HepG2 (cell line): Measurements from ENCODE around the gene DHX8. TPM values are rescaled to one million over a fixed set of nuclear protein-coding genes. Genes with fewer than 3 reads are reported as not detected.

Experiments
- ATAC-seq: fragments of 200-7000 bp; cut with Tn5 transposase; 3 replicates; pipeline ENCODE4 v1.9.1; 2020; ENCODE audit warnings: mild to moderate bottlenecking, moderate library complexity
- BruUV-seq: library from RNA; stranded (reverse); fragments of 400-500 nt; replicated peaks from 2 replicates; lab custom pipeline; 2021; lab: Mats Ljungman, UMichigan
- CTCF ChIA-PET: fragments of 300-600 bp; formaldehyde crosslinking; extraction: SDS; loops from one replicate; lab custom pipeline; 2021; ENCODE audit warnings: low total read pairs, inconsistent platforms, low intra/inter-chr PET ratio; lab: Yijun Ruan, JAX
- POLR2A ChIA-PET: fragments of 350-600 bp; sonication (Branson Sonifier 250); formaldehyde crosslinking; loops from one replicate; lab custom pipeline; 2020; ENCODE audit warnings: antibody characterized with exemption, inconsistent platforms; lab: Yijun Ruan, JAX
- DNase-seq: peaks from one replicate; pipeline ENCODE4 v3.0.0-alpha.2; 2015; ENCODE audit warnings: low spot score
- FAIRE-seq: peaks from 3 replicates; lab custom pipeline; 2011; peaks lifted over from hg19 to GRCh38; lab: Jason Lieb, UNC
- H2AFZ ChIP-seq: one replicate; pipeline ENCODE4 v1.6.1; 2011; ENCODE audit warnings: low read length, inconsistent platforms
- H3K27ac ChIP-seq: fragments of 300-600 bp; 3 replicates; pipeline ENCODE4 v1.8.0; 2011; ENCODE audit warnings: mixed run types, mild to moderate bottlenecking, mixed read lengths, low read length, inconsistent platforms; ENCODE audit not compliant: insufficient read depth; ENCODE audit errors: extremely low read length
- H3K27me3 ChIP-seq, 2 experiments: fragments of 200-600 bp in 1 of 2; 2 replicates in 1 of 2; 3 replicates in 1 of 2; pipeline versions ENCODE4 v1.6.0 to v1.8.0; 2011; ENCODE audit warnings: low read length in 2 of 2, mild to moderate bottlenecking in 2 of 2, moderate library complexity in 2 of 2, inconsistent platforms in 1 of 2; ENCODE audit not compliant: insufficient read depth in 2 of 2, control insufficient read depth in 1 of 2
- H3K36me3 ChIP-seq, 2 experiments: fragments of 200-600 bp in 1 of 2; replicated peaks in 1 of 2; 2 replicates in 1 of 2; 3 replicates in 1 of 2; pipeline versions ENCODE4 v1.5.1 to v1.8.0; 2011; ENCODE audit warnings: low read length in 2 of 2, inconsistent platforms in 1 of 2; ENCODE audit not compliant: insufficient read depth in 2 of 2, control insufficient read depth in 1 of 2
- H3K4me1 ChIP-seq: 2 replicates; pipeline ENCODE4 v1.5.1; 2012; ENCODE audit warnings: low read length, inconsistent platforms; ENCODE audit not compliant: insufficient read depth
- H3K4me2 ChIP-seq: 2 replicates; pipeline ENCODE4 v1.6.0; 2011; ENCODE audit warnings: low read depth, low read length, inconsistent platforms
- H3K4me3 ChIP-seq, 3 experiments: fragments of 200-600 bp in 1 of 3; sonication (generic), shearing (Covaris generic) in 1 of 3; replicated peaks in 1 of 3; 2 replicates each; pipeline ENCODE4 v1.5.1; 2011 to 2016; ENCODE audit warnings: low read length in 3 of 3, inconsistent platforms in 2 of 3, low read depth in 2 of 3, mild to moderate bottlenecking in 2 of 3, control low read depth in 1 of 3, mixed read lengths in 1 of 3; ENCODE audit not compliant: insufficient read depth in 1 of 3
- H3K79me2 ChIP-seq: one replicate; pipeline ENCODE4 v1.6.1; 2011; ENCODE audit warnings: low read length, inconsistent platforms; ENCODE audit not compliant: insufficient read depth
- H3K9ac ChIP-seq: 2 replicates; pipeline ENCODE4 v1.6.0; 2011; ENCODE audit warnings: mild to moderate bottlenecking, low read depth, low read length, inconsistent platforms; ENCODE audit not compliant: insufficient read depth
- H3K9me3 ChIP-seq: 2 replicates; pipeline ENCODE4 v1.5.1; 2012; ENCODE audit warnings: mild to moderate bottlenecking, low read length
- H4K20me1 ChIP-seq: 2 replicates; pipeline ENCODE4 v1.6.0; 2011; ENCODE audit warnings: inconsistent platforms, mild to moderate bottlenecking, low read length, moderate library complexity; ENCODE audit not compliant: insufficient read depth
- CEBPB ChIP-seq: IDR thresholded peaks from 2 replicates; pipeline ENCODE4 v1.6.1; 2011; ENCODE audit warnings: low read depth, low read length, improper control_type of control experiment, borderline replicate concordance
- FOXP1 ChIP-seq, 2 experiments: fragments of 450-650 bp in 1 of 2; IDR thresholded peaks; 2 replicates each; pipeline ENCODE4 v1.6.1; 2017 to 2018; ENCODE audit warnings: antibody characterized with exemption in 1 of 2
- HNF4G ChIP-seq, 2 experiments: sonication (generic) in 1 of 2; formaldehyde crosslinking in 1 of 2; IDR thresholded peaks; 2 replicates each; pipeline versions ENCODE4 v1.4.0 to v1.6.1; 2011 to 2020; ENCODE audit warnings: borderline replicate concordance in 2 of 2, low read depth in 2 of 2, mild to moderate bottlenecking in 2 of 2, low read length in 1 of 2, missing genetic modification reagents in 1 of 2, moderate library complexity in 1 of 2
- MED8 ChIP-seq: sonication (generic); formaldehyde crosslinking; IDR thresholded peaks from 2 replicates; pipeline ENCODE4 v1.8.1; 2023; ENCODE audit warnings: mild to moderate bottlenecking, missing genetic modification reagents; ENCODE audit not compliant: insufficient replicate concordance
- NFKBIZ ChIP-seq: IDR thresholded peaks from 2 replicates; pipeline ENCODE4 v1.6.1; 2018; ENCODE audit warnings: missing genetic modification reagents, missing compliant biosample characterization
- PRMT3 ChIP-seq: sonication (generic); formaldehyde crosslinking; IDR thresholded peaks from 2 replicates; pipeline ENCODE4 v1.8.1; 2022; ENCODE audit warnings: low read depth, mild to moderate bottlenecking, moderate library complexity, missing genetic modification reagents, borderline replicate concordance
- ZFP62 ChIP-seq: sonication (generic); formaldehyde crosslinking; IDR thresholded peaks from 2 replicates; pipeline ENCODE4 v1.4.0; 2020; ENCODE audit warnings: missing genetic modification reagents
- ZNF24 ChIP-seq: fragments of 450-650 bp; IDR thresholded peaks from 2 replicates; pipeline ENCODE4 v1.6.1; 2017; ENCODE audit warnings: antibody characterized with exemption, mild to moderate bottlenecking
- ZNF33A ChIP-seq: sonication (generic); formaldehyde crosslinking; IDR thresholded peaks from 2 replicates; pipeline ENCODE4 v1.5.1; 2020; ENCODE audit warnings: missing genetic modification reagents, mild to moderate bottlenecking, moderate library complexity, borderline replicate concordance
- ZNF547 ChIP-seq: sonication (generic); formaldehyde crosslinking; IDR thresholded peaks from 2 replicates; pipeline ENCODE4 v1.5.1; 2020; ENCODE audit warnings: mild to moderate bottlenecking, missing genetic modification reagents
- ZNF550 ChIP-seq: sonication (generic); formaldehyde crosslinking; IDR thresholded peaks from 2 replicates; pipeline ENCODE4 v1.4.0; 2020; ENCODE audit warnings: mild to moderate bottlenecking, missing genetic modification reagents, borderline replicate concordance
- ZNF891 ChIP-seq: sonication (generic); formaldehyde crosslinking; IDR thresholded peaks from 2 replicates; pipeline ENCODE4 v1.5.0; 2020; ENCODE audit warnings: mild to moderate bottlenecking, missing genetic modification reagents
- ZSCAN22 ChIP-seq: sonication (generic); formaldehyde crosslinking; IDR thresholded peaks from 2 replicates; pipeline ENCODE4 v1.4.0; 2020; ENCODE audit warnings: mild to moderate bottlenecking, missing genetic modification reagents
- WGBS: methylation state at CpG from one replicate; pipeline ENCODE4 v1.1.6; 2017; ENCODE audit warnings: low lambda C conversion rate; 5-methylcytosine and 5-hydroxymethylcytosine counted together
- in situ Hi-C: cut with HindIII; loops from 2 replicates; pipeline ENCODE4 v1.10.0; 2017; ENCODE audit warnings: low pct_unique_long_range_greater_than_20kb; ENCODE audit not compliant: extremely low pct_ligation_motif_present
- intact Hi-C: fragments of 100-400 bp; cut with micrococcal nuclease; formaldehyde crosslinking; loops from one replicate; pipeline ENCODE4 v1.10.0; 2022; ENCODE audit not compliant: unreplicated experiment
- polyA plus RNA-seq, 8 experiments: library from polyadenylated mRNA; depleted of rRNA in 3 of 8; stranded (reverse) in 7 of 8; unstranded in 1 of 8; fragments of >200 nt; fragmentation: Illumina TruSeq in 4 of 8; extraction: Trizol in 4 of 8; gene quantifications; 2 replicates each; pipeline versions ENCODE4 v1.2.1 to v1.2.3, GENCODE V29; 2011 to 2016; ENCODE audit warnings: low read depth in 4 of 8, missing spikeins in 1 of 8, mixed read lengths in 1 of 8; ENCODE audit not compliant: insufficient read depth in 1 of 8
- total RNA-seq, 5 experiments: library from RNA; depleted of rRNA; stranded (reverse); fragments of >200 nt; fragmentation: Illumina TruSeq; extraction: Trizol; gene quantifications; 2 replicates each; pipeline ENCODE4 v1.2.3, GENCODE V29; 2016; ENCODE audit warnings: low read depth in 1 of 5
- TF ChIP-seq, protein P1 (sequence below): sonication (generic); formaldehyde crosslinking; IDR thresholded peaks from 2 replicates; pipeline ENCODE4 v1.4.0; 2020; ENCODE audit warnings: mild to moderate bottlenecking, low read depth, missing genetic modification reagents

The DHX8 gene
- total and polyA plus RNA-seq, 2 of the 13 experiments (the other 11 are each of a cell fraction or from before 2014, with no cell fraction given): 24.8 to 48.9 TPM

DNA sequence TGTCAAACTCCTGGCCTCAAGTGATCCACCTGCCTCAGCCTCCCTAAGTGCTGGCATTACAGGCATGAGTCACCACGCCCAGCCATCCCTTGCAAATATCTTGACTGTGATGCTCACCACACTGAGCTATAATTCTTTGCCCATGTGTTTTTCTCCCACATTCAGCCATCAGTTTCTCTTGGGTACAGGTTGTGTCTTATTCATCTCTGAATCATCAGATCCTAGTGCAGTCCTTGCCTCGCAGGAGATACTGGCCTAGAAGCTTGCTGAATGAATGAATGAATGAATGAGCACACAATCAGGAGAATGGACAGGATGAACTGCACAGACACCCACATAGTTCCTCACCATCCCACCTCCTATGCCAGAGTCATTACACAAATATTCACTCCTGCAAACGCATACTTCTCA is 86.7 kb downstream of the DHX8 start:
- 82% methylated on average over 3 of the region's 3 CpGs for WGBS
- Histone ChIP-seq H3K4me3 (no peak overlapping the region), H3K36me3 (no peaks in the 10 kb centered on the region)
- TF ChIP-seq ZNF24 (peak; percentile 79), ZNF891 (CRISPR knock-in tag) (no peak)
- TF ChIP-seq, all 625 proteins: peak for 1
- no peak overlapping the region for H3K27ac ChIP-seq
- no peak overlapping the region for H3K9ac ChIP-seq
- no TSS peak for BruUV-seq
- H3K4me2 ChIP-seq: no peak overlapping the region
- no peaks in the 10 kb centered on the region for H4K20me1 ChIP-seq
- peaks cover 60% of the 10 kb centered on the region for H3K4me1 ChIP-seq
- DNase-seq (no peak), FAIRE-seq (no peak), ATAC-seq (no peak)
- POLR2A ChIA-PET: interaction anchor here (0.6 to 1.8 kb wide), 6 partner anchors 11 to 44 kb away, joined by 3 to 7 read pairs (median 5); partner anchors contain the start of gene ETV4
- intact Hi-C loops (no loop called here), in situ Hi-C loops (loop anchor here (5.0 kb wide), 1 partner anchor 43 kb away; no protein-coding TSS in a partner anchor)
- H3K79me2 ChIP-seq: no peaks in the 10 kb centered on the region
- H3K27me3 ChIP-seq: no peaks in the 10 kb centered on the region
- CTCF ChIA-PET: no interaction called here
- H3K9me3 ChIP-seq: no peaks in the 10 kb centered on the region
- H2AFZ ChIP-seq: no peak overlapping the region

DNA sequence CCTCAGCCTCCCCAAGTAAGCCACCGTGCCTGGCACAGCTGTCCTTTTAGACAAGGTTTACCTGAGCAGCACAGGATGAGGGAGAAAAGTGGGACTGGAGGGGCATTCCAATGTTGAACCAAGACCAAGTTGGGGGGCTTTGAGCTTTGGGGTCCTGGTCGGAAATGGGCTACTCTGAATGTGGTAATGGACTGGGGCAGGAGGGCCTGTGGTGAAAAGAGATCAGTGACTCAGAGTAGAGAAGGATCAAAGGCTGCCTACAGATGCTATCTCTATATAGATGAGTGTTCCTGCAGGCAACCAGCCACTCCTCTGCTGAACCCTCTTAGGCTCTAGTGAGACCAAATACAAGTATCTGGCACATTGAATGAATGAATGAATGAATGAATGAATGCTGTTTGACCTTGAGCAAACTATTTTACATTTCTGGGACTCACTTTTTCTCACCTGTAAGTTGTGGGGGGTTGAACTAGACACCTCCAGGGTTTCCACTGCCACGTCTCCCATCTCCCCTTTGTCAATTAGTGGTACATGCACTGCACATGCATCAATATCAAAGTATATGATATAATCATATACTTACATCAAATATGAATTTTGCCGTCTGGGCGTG is 88.7 kb downstream of the DHX8 start:
- ATAC-seq (peak; percentile 80), DNase-seq (peak; percentile 88), FAIRE-seq (peak; percentile 87)
- Histone ChIP-seq H3K9me3 (no peaks in the 10 kb centered on the region), H3K36me3 (no peaks in the 10 kb centered on the region), H3K79me2 (no peaks in the 10 kb centered on the region), H4K20me1 (no peaks in the 10 kb centered on the region), H3K27me3 (no peaks in the 10 kb centered on the region), H3K27ac (peak overlapping the region; percentile 78), H3K4me3 (no peak overlapping the region), H2AFZ (no peak overlapping the region), H3K4me2 (peak overlapping the region; percentile 75), H3K4me1 (peaks cover 79% of the 10 kb centered on the region), H3K9ac (peak overlapping the region; percentile 55; the same call in 1 of the 2 replicates)
- 36% methylated on average over 5 of the region's 5 CpGs for WGBS
- ChIA-PET CTCF (no interaction called here), POLR2A (interaction anchor here (0.8 to 8.9 kb wide), 11 partner anchors 9 to 212 kb away, joined by 3 to 221 read pairs (median 6); partner anchors contain the start of genes DHX8 and ETV4)
- BruUV-seq: no TSS peak
- intact Hi-C loops (loop anchor here (1.0 kb wide), 1 partner anchor 46 kb away; no protein-coding TSS in a partner anchor), in situ Hi-C loops (loop anchor here (5.0 kb wide), 1 partner anchor 45 kb away; no protein-coding TSS in a partner anchor)
- no peak for TF ChIP-seq ZNF33A (CRISPR knock-in tag)
- no peak for TF ChIP-seq FOXP1 (IDR thresholded peaks at IDR 0.05)
- 0 out of 2 replicates have a peak, but pooled peaks have one; percentile 22 for TF ChIP-seq FOXP1 (CRISPR knock-in tag; IDR thresholded peaks at IDR 0.05)
- no peak for TF ChIP-seq ZFP62 (CRISPR knock-in tag)
- TF ChIP-seq, protein P1, sequence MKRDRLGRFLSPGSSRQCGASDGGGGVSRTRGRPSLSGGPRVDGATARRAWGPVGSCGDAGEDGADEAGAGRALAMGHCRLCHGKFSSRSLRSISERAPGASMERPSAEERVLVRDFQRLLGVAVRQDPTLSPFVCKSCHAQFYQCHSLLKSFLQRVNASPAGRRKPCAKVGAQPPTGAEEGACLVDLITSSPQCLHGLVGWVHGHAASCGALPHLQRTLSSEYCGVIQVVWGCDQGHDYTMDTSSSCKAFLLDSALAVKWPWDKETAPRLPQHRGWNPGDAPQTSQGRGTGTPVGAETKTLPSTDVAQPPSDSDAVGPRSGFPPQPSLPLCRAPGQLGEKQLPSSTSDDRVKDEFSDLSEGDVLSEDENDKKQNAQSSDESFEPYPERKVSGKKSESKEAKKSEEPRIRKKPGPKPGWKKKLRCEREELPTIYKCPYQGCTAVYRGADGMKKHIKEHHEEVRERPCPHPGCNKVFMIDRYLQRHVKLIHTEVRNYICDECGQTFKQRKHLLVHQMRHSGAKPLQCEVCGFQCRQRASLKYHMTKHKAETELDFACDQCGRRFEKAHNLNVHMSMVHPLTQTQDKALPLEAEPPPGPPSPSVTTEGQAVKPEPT (CRISPR knock-in tag): no peak
- no peak for TF ChIP-seq PRMT3 (CRISPR knock-in tag)
- TF ChIP-seq MED8 (CRISPR knock-in tag): no peak
- no peak for TF ChIP-seq ZNF550 (CRISPR knock-in tag)
- TF ChIP-seq ZNF547 (CRISPR knock-in tag): no peak
- no peak for TF ChIP-seq ZSCAN22 (CRISPR knock-in tag)
- no peak for TF ChIP-seq CEBPB
- no peak; the same call in 1 of the 2 replicates for TF ChIP-seq NFKBIZ (CRISPR knock-in tag)
- TF ChIP-seq HNF4G (IDR thresholded peaks at IDR 0.05; ENCODE audit: borderline replicate concordance, low read depth, low read length): peak; percentile 66; the same call in 1 of the 2 replicates
- no peak for TF ChIP-seq HNF4G (CRISPR knock-in tag; IDR thresholded peaks at IDR 0.05; ENCODE audit: borderline replicate concordance, low read depth)
